ENCODE measurements around the gene XIAP.
"Not testable (repeated sequence)": the region's sequence is repeated elsewhere in the genome, so short reads cannot be mapped to it uniquely, and the experiment has no call there.

The XIAP gene

GRCh38 chrX:123876177-123876576, 16.3 kb downstream of the XIAP start:
- DNase-seq = no peak

GRCh38 chrX:123876844-123877243, 17.0 kb downstream of the XIAP start:
- no peak for DNase-seq

- no peak for DNase-seq
Measured at GRCh38 chrX:123878252-123878721, 18.4 kb downstream of the XIAP start.

- DNase-seq = no peak
Measured at GRCh38 chrX:123881330-123881729, 21.5 kb downstream of the XIAP start.

GRCh38 chrX:123882391-123882790, 22.5 kb downstream of the XIAP start:
- DNase-seq = no peak

GRCh38 chrX:123884809-123885408, 25.1 kb downstream of the XIAP start:
- DNase-seq = peak in 3 of 58 donors; percentile 0 to 4 (median 0)

- no peak for DNase-seq
Measured at GRCh38 chrX:123899701-123900100, 39.8 kb downstream of the XIAP start.

GRCh38 chrX:123903261-123903660, 43.4 kb downstream of the XIAP start:
- DNase-seq = not testable (repeated sequence)

GRCh38 chrX:123905332-123905731, 45.5 kb downstream of the XIAP start:
- no peak for DNase-seq

- DNase-seq = no peak
Measured at GRCh38 chrX:123906557-123907316, 46.9 kb downstream of the XIAP start.

- no peak for DNase-seq
Measured at GRCh38 chrX:123909523-123909922, 49.7 kb downstream of the XIAP start.

- no peak for DNase-seq
Measured at GRCh38 chrX:123917069-123917468, 57.2 kb downstream of the XIAP start.

GRCh38 chrX:123918106-123918721, 58.4 kb downstream of the XIAP start:
- DNase-seq = no peak

- peak in 2 of 58 donors; percentile 0 for DNase-seq
Measured at GRCh38 chrX:123920105-123920785, 60.4 kb downstream of the XIAP start.

- DNase-seq = no peak
Measured at GRCh38 chrX:123923211-123923610, 63.4 kb downstream of the XIAP start.

GRCh38 chrX:123924186-123924585, 64.3 kb downstream of the XIAP start:
- no peak for DNase-seq

GRCh38 chrX:123927845-123928244, 68.0 kb downstream of the XIAP start:
- no peak for DNase-seq

- not testable (repeated sequence) for DNase-seq
Measured at GRCh38 chrX:123932055-123932454, 72.2 kb downstream of the XIAP start.

GRCh38 chrX:123943074-123943473, 83.2 kb downstream of the XIAP start:
- DNase-seq = no peak

- DNase-seq = no peak
Measured at GRCh38 chrX:123943488-123943887, 83.6 kb downstream of the XIAP start.

- DNase-seq = no peak
Measured at GRCh38 chrX:123949846-123950245, 90.0 kb downstream of the XIAP start.

Data from anterior cingulate cortex (tissue), 58 donors.